ENCODE data around the gene IQSEC1.

The IQSEC1 gene

GRCh38 chr3:12981306-12982275 is 91.6 kb downstream of the IQSEC1 start:
- no peak overlapping the region for H3K4me3 ChIP-seq (ENCODE audit: low read depth, low read length)
- DNase-seq (ENCODE audit: low read depth) = no peak

- no peak overlapping the region for H3K4me3 ChIP-seq (ENCODE audit: low read depth, low read length)
Observed at GRCh38 chr3:12980596-12981290, 92.5 kb downstream of the IQSEC1 start.

GRCh38 chr3:12979947-12980487 is 93.2 kb downstream of the IQSEC1 start:
- no peak for DNase-seq (ENCODE audit: low read depth)
- no peak overlapping the region for H3K4me3 ChIP-seq (ENCODE audit: low read depth, low read length)

More at GRCh38 chr3:12980596-12981290, 92.5 kb downstream of the IQSEC1 start:
- no peak for DNase-seq (ENCODE audit: low read depth)

GRCh38 chr3:12979151-12979946 is 93.9 kb downstream of the IQSEC1 start:
- H3K4me3 ChIP-seq (ENCODE audit: low read depth, low read length) = no peak overlapping the region
- DNase-seq (ENCODE audit: low read depth) = no peak

- H3K4me3 ChIP-seq (ENCODE audit: low read depth, low read length) = no peak overlapping the region
- no peak for DNase-seq (ENCODE audit: low read depth)
Observed at GRCh38 chr3:12978682-12979081, 94.5 kb downstream of the IQSEC1 start.

- no peak overlapping the region for H3K4me3 ChIP-seq (ENCODE audit: low read depth, low read length)
- no peak for DNase-seq (ENCODE audit: low read depth)
Observed at GRCh38 chr3:12977117-12977808, 96.0 kb downstream of the IQSEC1 start.

- H3K4me3 ChIP-seq (ENCODE audit: low read depth, low read length) = no peak overlapping the region
- DNase-seq (ENCODE audit: low read depth) = no peak
Observed at GRCh38 chr3:12975748-12976522, 97.3 kb downstream of the IQSEC1 start.

- no peak overlapping the region for H3K4me3 ChIP-seq (ENCODE audit: low read depth, low read length)
- no peak for DNase-seq (ENCODE audit: low read depth)
Observed at GRCh38 chr3:12974819-12975218, 98.4 kb downstream of the IQSEC1 start.

GRCh38 chr3:12974334-12974733 is 98.9 kb downstream of the IQSEC1 start:
- DNase-seq (ENCODE audit: low read depth) = no peak
- H3K4me3 ChIP-seq (ENCODE audit: low read depth, low read length) = no peak overlapping the region

- no peak overlapping the region for H3K4me3 ChIP-seq (ENCODE audit: low read depth, low read length)
- no peak for DNase-seq (ENCODE audit: low read depth)
Observed at GRCh38 chr3:12973827-12974226, 99.4 kb downstream of the IQSEC1 start.

GRCh38 chr3:12972781-12973702 is 100.2 kb downstream of the IQSEC1 start:
- no peak for DNase-seq (ENCODE audit: low read depth)
- H3K4me3 ChIP-seq (ENCODE audit: low read depth, low read length) = no peak overlapping the region

- DNase-seq (ENCODE audit: low read depth) = no peak
- H3K4me3 ChIP-seq (ENCODE audit: low read depth, low read length) = no peak overlapping the region
Observed at GRCh38 chr3:12972043-12972442, 101.2 kb downstream of the IQSEC1 start.

GRCh38 chr3:12970684-12971083 is 102.5 kb downstream of the IQSEC1 start:
- no peak for DNase-seq (ENCODE audit: low read depth)
- no peak overlapping the region for H3K4me3 ChIP-seq (ENCODE audit: low read depth, low read length)

GRCh38 chr3:12969486-12969885 is 103.7 kb downstream of the IQSEC1 start:
- no peak for DNase-seq (ENCODE audit: low read depth)
- no peak overlapping the region for H3K4me3 ChIP-seq (ENCODE audit: low read depth, low read length)

GRCh38 chr3:12968541-12968940 is 104.7 kb downstream of the IQSEC1 start:
- H3K4me3 ChIP-seq (ENCODE audit: low read depth, low read length) = no peak overlapping the region

GRCh38 chr3:12967606-12968351 is 105.5 kb downstream of the IQSEC1 start:
- H3K4me3 ChIP-seq (ENCODE audit: low read depth, low read length) = peak overlapping the region; percentile 67
- peak; percentile 63 for DNase-seq (ENCODE audit: low read depth)

More at GRCh38 chr3:12968541-12968940, 104.7 kb downstream of the IQSEC1 start:
- DNase-seq (ENCODE audit: low read depth) = no peak
